Progenitor cell of endocrine pancreas (in vitro differentiated cells): ENCODE data around the gene FAM131B. TPM values are rescaled to one million over a fixed set of nuclear protein-coding genes. Genes with fewer than 3 reads are reported as not detected.

Source experiments
- DNase-seq: peaks from one replicate; pipeline ENCODE4 v3.0.0; 2021; ENCODE audit warnings: low spot score; ENCODE audit not compliant: unreplicated experiment
- H3K27ac Mint-ChIP-seq: 2 replicates; pipeline ENCODE4 v1.8.0; 2021; ENCODE audit warnings: mild to moderate bottlenecking, moderate library complexity, mixed read lengths
- H3K27me3 Mint-ChIP-seq: 2 replicates; pipeline ENCODE4 v1.8.0; 2021; ENCODE audit warnings: mixed read lengths
- H3K36me3 Mint-ChIP-seq: 2 replicates; pipeline ENCODE4 v1.8.0; 2022; ENCODE audit warnings: mixed read lengths; ENCODE audit not compliant: insufficient read depth
- H3K4me1 Mint-ChIP-seq: 2 replicates; pipeline ENCODE4 v1.8.0; 2021; ENCODE audit warnings: low read depth, mixed read lengths
- H3K4me3 Mint-ChIP-seq: 2 replicates; pipeline ENCODE4 v1.8.0; 2021; ENCODE audit warnings: low read depth, mild to moderate bottlenecking, moderate library complexity, mixed read lengths
- H3K9me3 Mint-ChIP-seq: 2 replicates; pipeline ENCODE4 v1.8.0; 2021; ENCODE audit warnings: low read depth, mixed read lengths
- total RNA-seq: library from RNA; stranded (reverse); gene quantifications from 2 replicates; pipeline ENCODE4 v1.2.1, GENCODE V29; 2021
- TF ChIP-seq, protein P1 (sequence below): fragments of 200-600 bp; sonication (generic); IDR thresholded peaks from one replicate; pipeline ENCODE4 v1.5.0; 2021; ENCODE audit warnings: antibody characterized with exemption, mild to moderate bottlenecking; ENCODE audit not compliant: unreplicated experiment

The FAM131B gene
- total RNA-seq, 1 donor from 2014 or later: 2.3 TPM

DNA sequence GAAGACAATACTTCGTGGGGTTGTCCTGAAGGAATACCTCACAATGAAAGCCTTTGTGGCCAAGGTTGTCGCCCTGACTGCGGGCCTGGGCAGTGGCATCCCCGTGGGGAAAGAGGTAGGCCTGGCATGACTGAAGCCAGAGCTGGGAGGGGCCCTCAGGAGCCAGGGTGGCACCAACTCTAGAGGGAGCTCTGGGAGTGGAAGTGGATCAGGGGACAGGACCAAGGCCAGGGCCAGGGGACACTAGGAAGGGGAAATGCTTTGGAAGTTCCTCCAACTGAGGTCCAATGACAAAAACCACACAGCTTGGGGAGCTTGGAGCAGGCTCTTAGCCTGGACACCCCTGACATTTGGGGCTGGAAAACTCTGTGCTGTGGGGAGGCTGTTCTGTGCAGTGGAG lies 40.8 kb downstream of the FAM131B start:
- Mint-ChIP-seq H3K4me3 (no peak overlapping the region), H3K4me1 (peaks cover 11% of the 10 kb centered on the region), H3K27ac (no peak overlapping the region), H3K9me3 (no peaks in the 10 kb centered on the region), H3K36me3 (no peaks in the 10 kb centered on the region), H3K27me3 (no peaks in the 10 kb centered on the region)
- TF ChIP-seq, protein P1, sequence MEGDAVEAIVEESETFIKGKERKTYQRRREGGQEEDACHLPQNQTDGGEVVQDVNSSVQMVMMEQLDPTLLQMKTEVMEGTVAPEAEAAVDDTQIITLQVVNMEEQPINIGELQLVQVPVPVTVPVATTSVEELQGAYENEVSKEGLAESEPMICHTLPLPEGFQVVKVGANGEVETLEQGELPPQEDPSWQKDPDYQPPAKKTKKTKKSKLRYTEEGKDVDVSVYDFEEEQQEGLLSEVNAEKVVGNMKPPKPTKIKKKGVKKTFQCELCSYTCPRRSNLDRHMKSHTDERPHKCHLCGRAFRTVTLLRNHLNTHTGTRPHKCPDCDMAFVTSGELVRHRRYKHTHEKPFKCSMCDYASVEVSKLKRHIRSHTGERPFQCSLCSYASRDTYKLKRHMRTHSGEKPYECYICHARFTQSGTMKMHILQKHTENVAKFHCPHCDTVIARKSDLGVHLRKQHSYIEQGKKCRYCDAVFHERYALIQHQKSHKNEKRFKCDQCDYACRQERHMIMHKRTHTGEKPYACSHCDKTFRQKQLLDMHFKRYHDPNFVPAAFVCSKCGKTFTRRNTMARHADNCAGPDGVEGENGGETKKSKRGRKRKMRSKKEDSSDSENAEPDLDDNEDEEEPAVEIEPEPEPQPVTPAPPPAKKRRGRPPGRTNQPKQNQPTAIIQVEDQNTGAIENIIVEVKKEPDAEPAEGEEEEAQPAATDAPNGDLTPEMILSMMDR: no peak
- DNase-seq: no peak

DNA sequence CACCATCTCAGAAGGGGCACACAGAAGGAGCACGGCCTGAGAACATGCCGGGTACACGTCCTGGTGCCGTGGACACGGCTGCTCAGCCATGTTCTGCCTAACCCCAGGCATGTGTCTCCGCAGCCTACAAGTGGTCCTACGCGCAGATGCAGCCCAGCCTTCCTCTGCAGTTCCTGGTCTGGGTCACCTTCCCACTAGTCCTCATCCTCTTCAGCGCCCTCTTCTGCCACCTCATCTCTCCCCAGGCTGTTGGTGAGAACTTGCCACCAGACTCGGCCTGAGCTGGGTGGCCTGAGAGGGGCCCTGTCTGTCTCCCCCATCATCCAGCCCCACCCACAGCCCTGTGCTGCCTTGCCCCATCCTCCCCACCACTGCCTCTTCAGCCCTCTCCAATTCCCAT lies 41.3 kb downstream of the FAM131B start:
- Mint-ChIP-seq H3K36me3 (no peaks in the 10 kb centered on the region), H3K27ac (no peak overlapping the region), H3K9me3 (no peaks in the 10 kb centered on the region), H3K4me3 (no peak overlapping the region), H3K27me3 (no peaks in the 10 kb centered on the region), H3K4me1 (peaks cover 11% of the 10 kb centered on the region)
- no peak for DNase-seq
- TF ChIP-seq, protein P1: no peak

DNA sequence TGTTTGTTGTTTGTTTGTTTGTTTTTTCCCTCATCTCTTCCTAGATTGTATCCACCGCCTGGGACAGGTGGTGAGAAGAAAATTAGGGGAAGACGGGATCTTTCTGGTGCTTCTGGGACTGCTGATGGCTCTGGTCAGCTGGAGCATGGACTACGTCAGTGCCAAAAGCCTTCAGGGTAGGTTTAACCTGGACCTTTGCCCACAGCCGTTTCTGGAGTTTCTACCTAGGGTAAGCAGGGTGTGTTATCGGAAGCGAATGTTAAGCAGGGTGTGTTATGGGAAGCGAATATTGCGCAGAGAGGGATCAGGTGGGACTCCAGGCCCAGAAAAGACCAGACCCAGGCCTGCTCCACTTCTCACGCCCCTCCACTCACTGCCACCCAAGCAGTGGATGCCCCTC lies 41.9 kb downstream of the FAM131B start:
- no peaks in the 10 kb centered on the region for H3K9me3 Mint-ChIP-seq
- no peaks in the 10 kb centered on the region for H3K27me3 Mint-ChIP-seq
- H3K27ac Mint-ChIP-seq: no peak overlapping the region
- no peaks in the 10 kb centered on the region for H3K36me3 Mint-ChIP-seq
- TF ChIP-seq, protein P1: no peak
- H3K4me3 Mint-ChIP-seq: no peak overlapping the region
- DNase-seq: no peak
- H3K4me1 Mint-ChIP-seq: peaks cover 11% of the 10 kb centered on the region

DNA sequence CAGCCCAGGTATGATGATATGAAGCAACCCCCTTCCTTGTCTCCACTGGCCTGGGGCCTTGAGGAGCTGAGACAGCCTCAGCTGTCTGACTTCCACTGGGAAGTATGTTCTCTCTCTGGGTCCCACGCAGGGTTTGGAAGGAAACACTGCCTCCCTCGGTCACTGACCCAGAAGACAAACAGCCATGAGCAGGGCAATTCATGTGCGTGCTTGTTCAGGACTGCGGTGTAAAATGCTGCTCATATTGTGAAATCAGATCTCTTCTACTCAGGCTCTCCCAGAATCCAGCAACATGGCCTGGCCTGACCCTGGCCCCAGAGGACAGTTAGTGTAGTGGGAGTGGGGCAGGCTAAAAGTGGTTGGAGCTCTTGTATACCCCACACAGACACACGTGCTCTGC lies 43.9 kb downstream of the FAM131B start:
- H3K4me3 Mint-ChIP-seq: no peak overlapping the region
- DNase-seq: no peak
- H3K4me1 Mint-ChIP-seq: no peaks in the 10 kb centered on the region
- H3K9me3 Mint-ChIP-seq: no peaks in the 10 kb centered on the region
- no peaks in the 10 kb centered on the region for H3K36me3 Mint-ChIP-seq
- H3K27me3 Mint-ChIP-seq: no peaks in the 10 kb centered on the region
- TF ChIP-seq, protein P1: no peak
- H3K27ac Mint-ChIP-seq: no peak overlapping the region

DNA sequence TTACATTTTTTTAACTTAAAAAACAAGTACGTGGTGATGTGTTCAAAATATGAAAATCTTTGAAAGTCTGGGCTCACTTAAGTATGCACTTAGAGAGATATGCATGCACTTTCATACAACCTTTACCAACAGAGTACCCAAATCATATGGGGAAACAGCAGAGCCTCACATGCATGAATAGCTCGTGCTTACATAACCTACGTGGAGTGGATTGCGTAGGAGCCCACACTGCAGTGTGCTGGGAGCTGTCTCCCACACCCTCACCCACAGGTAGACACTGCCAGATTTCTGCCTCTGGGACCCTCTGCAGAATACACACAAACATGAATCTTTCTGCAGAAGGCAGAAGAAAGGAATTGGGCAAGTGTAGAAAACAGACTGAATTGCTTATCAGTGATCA lies 46.0 kb downstream of the FAM131B start:
- Mint-ChIP-seq H3K36me3 (peaks cover 8% of the 10 kb centered on the region), H3K4me3 (no peak overlapping the region), H3K27me3 (no peaks in the 10 kb centered on the region), H3K9me3 (no peaks in the 10 kb centered on the region), H3K27ac (no peak overlapping the region), H3K4me1 (no peaks in the 10 kb centered on the region)
- no peak for DNase-seq
- TF ChIP-seq, protein P1: no peak
